HG02588 (cell line): Measurements from ENCODE around the gene UNC5A.
"Not testable (repeated sequence)": the region's sequence is repeated elsewhere in the genome, so short reads cannot be mapped to it uniquely, and the experiment has no call there.

Experiments used
- ATAC-seq: cut with Tn5 transposase; IDR thresholded peaks from one replicate; pipeline ENCODE4 v1.9.1; 2021; ENCODE audit warnings: mild to moderate bottlenecking, moderate library complexity; ENCODE audit not compliant: unreplicated experiment

The UNC5A gene

GRCh38 chr5:176861276-176861675, 50.9 kb downstream of the UNC5A start:
- no peak for ATAC-seq

DNA sequence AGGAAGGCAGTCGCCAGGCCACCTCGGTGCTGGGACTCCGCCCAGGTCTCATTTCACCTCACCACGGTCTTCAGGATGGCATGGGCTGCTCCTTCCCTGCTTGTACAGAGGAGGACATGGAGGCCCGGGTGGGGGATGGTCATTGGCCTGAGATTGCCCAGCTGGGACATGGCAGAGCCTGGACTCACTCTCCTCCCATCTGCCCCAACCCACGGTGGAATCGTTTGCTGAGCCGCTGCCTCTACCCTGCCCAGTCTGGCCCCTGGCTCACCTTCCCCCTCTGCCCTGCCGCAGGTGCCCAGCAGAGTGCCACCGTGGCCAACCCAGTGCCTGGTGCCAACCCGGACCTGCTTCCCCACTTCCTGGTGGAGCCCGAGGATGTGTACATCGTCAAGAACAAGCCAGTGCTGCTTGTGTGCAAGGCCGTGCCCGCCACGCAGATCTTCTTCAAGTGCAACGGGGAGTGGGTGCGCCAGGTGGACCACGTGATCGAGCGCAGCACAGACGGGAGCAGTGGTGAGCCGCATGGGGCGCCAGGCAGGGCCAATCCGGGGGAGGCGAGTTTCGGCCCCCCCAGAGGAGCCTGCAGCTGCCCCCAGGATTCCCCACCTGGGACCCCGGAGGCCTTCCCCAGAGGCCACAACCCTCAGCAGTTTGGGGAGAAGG, 52.1 kb downstream of the UNC5A start:
- no peak for ATAC-seq

DNA sequence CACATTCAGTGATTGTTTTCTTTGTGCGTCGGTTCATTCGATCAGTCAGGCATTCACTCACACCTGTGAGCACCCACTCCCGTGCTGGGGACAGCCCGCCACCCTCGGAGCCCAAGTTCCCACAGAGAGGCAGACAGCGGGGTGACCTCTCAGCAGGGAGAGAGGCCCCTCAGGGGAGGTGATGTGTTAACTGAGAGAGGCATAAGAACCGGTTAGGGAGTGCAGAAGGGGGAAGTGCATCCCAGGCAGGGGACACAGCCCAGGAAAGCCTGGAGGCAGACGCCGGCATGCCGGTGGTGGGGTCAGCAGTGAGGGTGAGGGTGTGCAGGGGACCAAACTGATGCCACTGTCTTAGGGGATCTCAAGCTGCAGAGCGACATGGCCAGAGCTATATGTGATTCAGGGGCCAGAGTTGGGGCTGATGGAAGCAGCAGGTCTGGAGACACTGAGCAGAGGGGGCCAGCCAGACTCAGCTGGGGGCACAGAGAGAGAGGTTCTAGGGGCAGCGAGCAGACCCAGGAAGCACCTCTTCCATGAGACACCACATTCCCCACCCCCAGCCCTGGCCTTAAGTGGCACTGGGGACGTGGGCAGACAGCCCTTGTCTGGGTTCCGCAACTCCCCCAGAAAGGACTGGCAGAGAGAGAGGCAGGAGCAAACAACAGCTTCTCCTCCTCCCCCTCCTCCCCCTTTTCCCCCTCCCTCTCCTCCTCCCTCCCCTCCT, 52.8 kb downstream of the UNC5A start:
- ATAC-seq: no peak

DNA sequence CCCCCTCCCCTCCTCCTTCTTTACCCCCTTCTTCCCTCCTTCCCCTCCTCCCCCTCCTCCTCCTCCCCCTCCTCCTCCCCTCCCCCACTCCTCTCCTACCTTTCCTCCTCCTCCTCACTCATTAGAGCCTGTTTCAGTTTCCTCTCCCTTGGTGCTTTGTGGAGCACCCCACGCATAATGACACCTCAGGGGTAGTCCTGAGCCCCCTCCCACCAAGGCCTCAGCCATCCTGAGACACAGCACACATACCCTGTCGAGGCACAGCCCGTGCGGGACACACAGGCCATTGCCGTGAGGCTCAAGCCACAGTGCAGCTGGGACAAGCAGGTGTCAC, 53.4 kb downstream of the UNC5A start:
- no peak for ATAC-seq

GRCh38 chr5:176864755-176865154, 54.4 kb downstream of the UNC5A start:
- ATAC-seq: no peak

GRCh38 chr5:176865964-176866363, 55.6 kb downstream of the UNC5A start:
- ATAC-seq: no peak

GRCh38 chr5:176866707-176867310, 56.5 kb downstream of the UNC5A start:
- ATAC-seq: no peak

GRCh38 chr5:176868126-176868525, 57.8 kb downstream of the UNC5A start:
- ATAC-seq: no peak

GRCh38 chr5:176868731-176869130, 58.4 kb downstream of the UNC5A start:
- no peak for ATAC-seq

DNA sequence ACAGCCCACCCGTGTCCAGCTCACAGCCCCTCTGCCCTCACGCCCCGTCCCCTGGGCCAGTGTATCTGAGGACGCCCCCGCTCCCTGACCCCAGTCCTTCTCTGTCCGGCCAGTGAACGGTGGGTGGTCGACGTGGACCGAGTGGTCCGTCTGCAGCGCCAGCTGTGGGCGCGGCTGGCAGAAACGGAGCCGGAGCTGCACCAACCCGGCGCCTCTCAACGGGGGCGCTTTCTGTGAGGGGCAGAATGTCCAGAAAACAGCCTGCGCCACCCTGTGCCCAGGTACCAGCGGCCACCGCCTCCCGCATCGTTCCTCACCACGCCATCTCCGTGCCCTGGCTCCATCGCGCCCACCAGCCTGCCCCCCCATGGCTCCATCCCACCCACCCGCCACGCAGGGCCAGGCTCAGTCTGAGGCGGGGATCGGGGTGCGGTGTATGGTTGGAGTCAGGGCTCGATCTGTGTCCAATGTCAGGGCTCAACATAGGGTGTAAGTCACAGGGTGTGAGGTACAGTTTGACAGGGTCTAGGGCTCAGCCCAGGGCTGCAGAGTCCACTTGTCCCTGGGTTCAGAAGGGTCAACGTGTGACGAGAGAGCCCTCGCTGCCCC, 59.2 kb downstream of the UNC5A start:
- no peak for ATAC-seq

DNA sequence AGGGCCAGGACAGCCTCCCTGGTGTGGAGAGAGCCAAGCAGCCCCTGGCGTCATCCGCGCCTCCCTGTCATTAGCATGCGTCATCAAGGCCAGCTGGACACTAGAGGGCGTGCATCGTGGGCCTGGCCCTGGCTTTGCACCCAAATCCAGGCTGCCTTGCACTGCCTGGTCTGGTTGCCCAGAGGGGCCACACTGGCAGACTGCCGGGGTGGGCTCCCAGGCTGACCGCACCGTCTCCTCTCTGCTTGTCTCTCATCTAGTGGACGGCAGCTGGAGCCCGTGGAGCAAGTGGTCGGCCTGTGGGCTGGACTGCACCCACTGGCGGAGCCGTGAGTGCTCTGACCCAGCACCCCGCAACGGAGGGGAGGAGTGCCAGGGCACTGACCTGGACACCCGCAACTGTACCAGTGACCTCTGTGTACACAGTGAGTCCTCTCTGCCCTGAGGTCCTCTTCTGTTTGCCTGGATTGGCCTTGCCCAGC, 59.8 kb downstream of the UNC5A start:
- ATAC-seq: no peak

DNA sequence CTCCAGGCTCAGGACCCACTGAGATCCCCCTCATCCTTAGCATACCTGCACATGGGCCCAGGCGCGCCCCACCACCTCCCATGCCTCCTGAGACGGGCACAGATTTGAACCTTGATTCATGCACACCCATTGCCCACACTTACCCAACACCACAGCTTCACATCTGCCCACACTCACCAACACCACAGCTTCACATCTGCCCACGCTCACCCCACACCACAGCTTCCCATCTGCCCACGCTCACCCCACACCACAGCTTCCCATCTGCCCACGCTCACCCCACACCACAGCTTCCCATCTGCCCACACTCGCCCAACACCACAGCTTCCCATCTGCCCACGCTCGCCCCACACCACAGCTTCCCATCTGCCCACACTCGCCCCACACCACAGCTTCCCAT, 60.3 kb downstream of the UNC5A start:
- ATAC-seq: not testable (repeated sequence)

GRCh38 chr5:176872586-176872985, 62.2 kb downstream of the UNC5A start:
- ATAC-seq: not testable (repeated sequence)

DNA sequence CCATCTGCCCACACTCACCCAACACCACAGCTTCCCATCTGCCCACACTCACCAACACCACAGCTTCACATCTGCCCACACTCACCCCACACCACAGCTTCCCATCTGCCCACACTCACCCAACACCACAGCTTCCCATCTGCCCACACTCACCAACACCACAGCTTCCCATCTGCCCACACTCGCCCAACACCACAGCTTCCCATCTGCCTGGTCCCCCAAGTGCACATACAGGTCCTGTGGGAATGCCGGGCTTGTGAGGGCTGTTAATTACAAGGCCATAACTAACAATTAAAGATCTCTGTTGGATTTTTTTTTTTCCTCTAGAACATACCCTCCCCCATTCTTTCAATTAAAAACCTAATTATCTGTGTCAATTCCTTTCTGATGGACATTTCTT, 62.7 kb downstream of the UNC5A start:
- ATAC-seq: not testable (repeated sequence)

DNA sequence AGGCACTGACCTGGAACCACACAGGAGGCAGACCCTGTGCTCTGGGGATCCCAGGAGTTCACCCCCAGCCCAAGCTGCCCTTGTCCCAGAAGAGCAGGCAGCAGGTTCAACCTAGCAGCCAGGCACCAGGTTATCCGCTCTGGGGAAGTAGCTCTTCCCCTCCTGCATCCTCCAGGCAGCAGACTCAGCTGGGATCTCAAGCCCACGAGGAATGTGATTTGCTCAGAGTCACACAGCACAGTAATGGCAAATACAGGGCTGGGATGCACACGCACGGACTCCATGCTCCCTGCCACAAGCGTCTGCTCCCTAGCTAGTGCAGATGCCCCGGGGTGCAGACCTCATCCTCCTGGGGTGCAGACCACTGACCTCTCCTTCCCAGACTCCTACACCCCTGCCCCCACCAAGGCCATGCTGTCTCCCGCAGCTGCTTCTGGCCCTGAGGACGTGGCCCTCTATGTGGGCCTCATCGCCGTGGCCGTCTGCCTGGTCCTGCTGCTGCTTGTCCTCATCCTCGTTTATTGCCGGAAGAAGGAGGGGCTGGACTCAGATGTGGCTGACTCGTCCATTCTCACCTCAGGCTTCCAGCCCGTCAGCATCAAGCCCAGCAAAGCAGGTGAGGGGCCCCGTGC, 63.3 kb downstream of the UNC5A start:
- ATAC-seq: no peak

GRCh38 chr5:176874198-176874780, 63.9 kb downstream of the UNC5A start:
- ATAC-seq: no peak

DNA sequence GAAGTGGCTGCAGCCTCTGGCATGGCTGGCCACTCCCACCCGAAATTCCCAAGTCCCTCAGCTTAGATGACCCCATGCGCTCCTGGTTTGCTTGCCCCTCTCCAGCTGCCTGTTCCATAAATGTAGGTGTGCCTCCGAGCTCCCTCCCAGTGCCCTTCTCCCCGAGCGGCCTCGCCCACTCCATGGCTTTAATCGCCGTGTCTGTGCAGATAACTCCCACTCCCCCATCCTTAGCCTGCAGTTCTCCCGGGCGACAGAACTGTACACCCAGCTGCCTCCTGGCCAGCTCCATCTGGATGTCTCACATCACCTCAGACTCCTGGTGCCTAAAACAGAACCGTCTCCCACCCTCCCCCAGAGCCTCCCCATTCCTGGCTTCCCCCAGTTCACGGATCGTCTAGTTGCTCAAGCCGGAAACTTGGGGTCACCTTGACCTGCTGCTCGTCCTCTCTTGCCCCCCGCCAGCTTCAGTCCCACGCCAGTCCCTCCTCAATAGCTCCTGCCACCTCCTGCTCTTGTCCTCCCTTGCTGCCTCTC, 64.7 kb downstream of the UNC5A start:
- ATAC-seq: no peak

DNA sequence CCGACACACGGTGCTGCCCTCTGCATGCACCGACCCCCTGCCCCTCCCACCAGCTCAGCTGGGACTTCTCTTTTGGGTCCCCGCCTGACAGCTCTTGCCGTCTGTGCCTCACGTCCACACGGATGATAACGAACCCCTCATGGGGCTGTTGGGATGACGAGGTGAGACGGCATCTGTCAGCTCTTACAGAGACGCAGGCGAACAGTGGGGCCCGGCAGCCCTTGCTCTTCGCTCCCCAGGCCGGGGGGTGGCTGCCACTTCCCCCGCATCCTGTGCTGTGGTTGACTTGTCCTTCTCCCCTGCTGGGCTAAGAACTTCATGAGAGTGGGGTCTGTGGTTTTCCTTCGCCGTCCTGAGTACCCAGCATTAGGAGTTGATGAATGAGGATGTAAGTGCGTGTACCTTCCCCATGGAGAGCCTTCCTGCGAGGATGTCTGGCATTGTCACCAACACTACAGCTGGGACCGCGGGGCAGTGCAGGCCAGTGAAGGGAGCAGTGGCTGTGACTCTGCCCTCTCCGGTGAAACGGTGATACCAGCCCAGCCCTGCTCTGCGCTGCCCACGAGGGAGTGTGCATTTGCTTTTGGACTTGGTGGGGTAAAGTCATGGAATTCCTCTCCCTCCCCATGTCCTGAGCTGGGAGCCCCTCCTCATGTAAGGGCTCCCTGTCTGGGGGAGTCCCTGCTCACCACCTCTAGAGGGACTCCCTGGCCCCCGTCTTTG, 65.6 kb downstream of the UNC5A start:
- no peak for ATAC-seq

DNA sequence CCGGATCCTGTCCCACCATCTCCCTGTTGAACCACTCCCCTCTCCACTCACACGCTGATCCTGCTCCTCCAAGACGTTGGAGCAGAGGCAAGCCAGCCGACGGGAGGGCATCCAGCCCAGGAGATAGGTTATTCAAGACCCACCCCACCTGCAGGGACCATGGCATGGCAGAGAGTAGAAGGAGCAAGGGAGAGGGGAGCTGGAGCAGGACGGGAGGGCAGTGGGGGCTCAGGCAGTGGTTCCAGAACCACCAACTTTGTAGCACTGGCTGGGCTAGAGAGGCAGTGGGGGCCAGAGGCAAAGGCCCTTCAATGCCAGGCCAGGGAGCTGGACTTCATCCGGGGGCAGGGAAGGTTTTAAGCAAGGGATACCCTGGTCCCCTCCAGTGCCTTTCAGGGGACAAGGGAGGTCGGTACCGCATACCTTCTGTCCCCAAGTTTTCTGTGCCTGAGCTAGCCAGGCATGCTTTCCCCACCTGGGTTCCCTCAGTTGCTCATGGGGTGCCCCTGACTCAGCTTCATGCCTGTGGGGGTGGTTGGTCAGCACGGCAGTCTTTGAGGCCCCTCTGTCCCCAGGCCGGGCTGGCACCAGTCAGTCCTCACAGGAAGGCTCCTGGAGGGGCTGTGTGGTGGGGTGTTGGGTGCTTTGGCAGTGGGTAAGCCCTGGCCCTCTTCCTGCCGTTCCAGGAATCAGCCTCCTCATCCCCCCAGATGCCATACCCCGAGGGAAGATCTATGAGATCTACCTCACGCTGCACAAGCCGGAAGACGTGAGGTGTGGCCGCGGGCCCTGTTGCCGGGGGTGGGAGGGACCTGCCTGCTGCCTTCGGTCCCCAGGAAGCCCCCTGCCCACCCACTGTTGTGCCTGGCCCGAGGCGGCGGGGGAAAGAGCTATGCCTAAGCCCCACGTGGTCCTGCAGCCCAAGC, 66.4 kb downstream of the UNC5A start:
- no peak for ATAC-seq
